Measurements from ENCODE around the gene ARID5B. TPM values are rescaled to one million over a fixed set of nuclear protein-coding genes. Genes with fewer than 3 reads are reported as not detected.
A peak's percentile ranks its signal among the peaks of the same experiment; 100 is the strongest.

ARID5B gene
- total RNA-seq, 1 donor from 2014 or later, result 51.4 TPM

- no peak for TF ChIP-seq CTCF (IDR thresholded peaks at IDR 0.05; ENCODE audit: unreplicated experiment)
- peak overlapping the region; percentile 67 for H3K27ac Mint-ChIP-seq
- no peak for DNase-seq (ENCODE audit: low spot score in 2 of 2, unreplicated experiment in 2 of 2)
- H3K27me3 Mint-ChIP-seq (ENCODE audit: low read depth), result no peaks in the 10 kb centered on the region
- peaks cover 25% of the 10 kb centered on the region for H3K36me3 Mint-ChIP-seq
- H3K4me1 Mint-ChIP-seq, result peaks cover 26% of the 10 kb centered on the region
- no peaks in the 10 kb centered on the region for H3K9me3 Mint-ChIP-seq
- H3K4me3 Mint-ChIP-seq, result no peak overlapping the region
These were observed 51.7 kb downstream of the ARID5B start for GRCh38 chr10:61953183-61953582.

GRCh38 chr10:61957806-61958205 lies 56.3 kb downstream of the ARID5B start:
- H3K4me1 Mint-ChIP-seq, result peaks cover 18% of the 10 kb centered on the region
- no peak overlapping the region for H3K4me3 Mint-ChIP-seq
- TF ChIP-seq CTCF (IDR thresholded peaks at IDR 0.05; ENCODE audit: unreplicated experiment), result no peak
- H3K27ac Mint-ChIP-seq, result no peak overlapping the region
- H3K36me3 Mint-ChIP-seq, result peaks cover 20% of the 10 kb centered on the region
- no peaks in the 10 kb centered on the region for H3K27me3 Mint-ChIP-seq (ENCODE audit: low read depth)
- DNase-seq (ENCODE audit: low spot score in 2 of 2, unreplicated experiment in 2 of 2), result no peak
- no peaks in the 10 kb centered on the region for H3K9me3 Mint-ChIP-seq

- H3K9me3 Mint-ChIP-seq, result no peaks in the 10 kb centered on the region
- no peak overlapping the region for H3K27ac Mint-ChIP-seq
- no peak for TF ChIP-seq CTCF (IDR thresholded peaks at IDR 0.05; ENCODE audit: unreplicated experiment)
- no peaks in the 10 kb centered on the region for H3K27me3 Mint-ChIP-seq (ENCODE audit: low read depth)
- peaks cover 20% of the 10 kb centered on the region for H3K36me3 Mint-ChIP-seq
- H3K4me1 Mint-ChIP-seq, result peaks cover 18% of the 10 kb centered on the region
- H3K4me3 Mint-ChIP-seq, result no peak overlapping the region
- no peak for DNase-seq (ENCODE audit: low spot score in 2 of 2, unreplicated experiment in 2 of 2)
These were observed 56.8 kb downstream of the ARID5B start for GRCh38 chr10:61958311-61958710.

- peaks cover 18% of the 10 kb centered on the region for H3K36me3 Mint-ChIP-seq
- H3K27me3 Mint-ChIP-seq (ENCODE audit: low read depth), result no peaks in the 10 kb centered on the region
- no peak for TF ChIP-seq CTCF (IDR thresholded peaks at IDR 0.05; ENCODE audit: unreplicated experiment)
- no peaks in the 10 kb centered on the region for H3K9me3 Mint-ChIP-seq
- H3K4me3 Mint-ChIP-seq, result no peak overlapping the region
- H3K27ac Mint-ChIP-seq, result no peak overlapping the region
- DNase-seq (ENCODE audit: low spot score in 2 of 2, unreplicated experiment in 2 of 2), result no peak
- peaks cover 20% of the 10 kb centered on the region for H3K4me1 Mint-ChIP-seq
These were observed 57.3 kb downstream of the ARID5B start for GRCh38 chr10:61958805-61959204.

GRCh38 chr10:61959814-61960213 lies 58.3 kb downstream of the ARID5B start:
- Mint-ChIP-seq H3K27ac (no peak overlapping the region), H3K4me3 (no peak overlapping the region), H3K4me1 (peaks cover 27% of the 10 kb centered on the region), H3K9me3 (no peaks in the 10 kb centered on the region), H3K36me3 (peaks cover 15% of the 10 kb centered on the region), H3K27me3 (ENCODE audit: low read depth) (no peaks in the 10 kb centered on the region)
- no peak for TF ChIP-seq CTCF (IDR thresholded peaks at IDR 0.05; ENCODE audit: unreplicated experiment)
- no peak for DNase-seq (ENCODE audit: low spot score in 2 of 2, unreplicated experiment in 2 of 2)
